A549 (cell line): ENCODE results near the gene PFN3. TPM values are rescaled to one million over a fixed set of nuclear protein-coding genes. Genes with fewer than 3 reads are reported as not detected.

Experiments
- ATAC-seq, 2 experiments: fragments of 200-7000 bp in 1 of 2; fragments of >200 bp in 1 of 2; cut with Nextera tagmentation in 1 of 2; cut with Tn5 transposase in 1 of 2; 3 replicates each; pipeline versions ENCODE4 v1.8.0 to v1.9.1; 2018 to 2020; ENCODE audit warnings: mild to moderate bottlenecking in 1 of 2, moderate library complexity in 1 of 2
- CTCF ChIA-PET: fragments of 300-600 bp; sonication (Branson Sonifier 250); formaldehyde crosslinking; extraction: SDS; loops from one replicate; lab custom pipeline; 2021; ENCODE audit warnings: antibody characterized with exemption, inconsistent platforms; lab: Yijun Ruan, JAX
- POLR2A ChIA-PET: fragments of 350-600 bp; formaldehyde crosslinking; extraction: SDS; loops from one replicate; lab custom pipeline; 2021; ENCODE audit warnings: antibody characterized with exemption, inconsistent platforms; lab: Yijun Ruan, JAX
- DNase-seq, 2 experiments: peaks; one replicate each; pipeline versions ENCODE4 v3.0.0 to v3.0.0-alpha.2; 2011 to 2016; ENCODE audit warnings: low read depth in 1 of 2, low spot score in 1 of 2
- FAIRE-seq: peaks from 2 replicates; lab custom pipeline; 2011; peaks lifted over from hg19 to GRCh38; lab: Jason Lieb, UNC
- H3K27ac ChIP-seq, 2 experiments: fragments of >200 bp; sonication (Bioruptor Twin); formaldehyde crosslinking; 3 replicates each; pipeline ENCODE4 v1.5.1; 2016 to 2017
- H3K4me1 ChIP-seq: fragments of >200 bp; sonication (Bioruptor Twin); formaldehyde crosslinking; 3 replicates; pipeline ENCODE4 v1.6.1; 2016
- H3K4me2 ChIP-seq: fragments of >200 bp; sonication (Bioruptor Twin); formaldehyde crosslinking; 3 replicates; pipeline ENCODE4 v1.6.1; 2016
- H3K4me3 ChIP-seq: fragments of >200 bp; sonication (Bioruptor Twin); formaldehyde crosslinking; 3 replicates; pipeline ENCODE4 v1.5.1; 2016
- H3K9me3 ChIP-seq: fragments of >200 bp; sonication (Bioruptor Twin); formaldehyde crosslinking; 3 replicates; pipeline ENCODE4 v1.6.1; 2016
- BHLHE40 ChIP-seq: IDR thresholded peaks from 2 replicates; pipeline ENCODE4 v1.6.1; 2012; ENCODE audit warnings: low read depth, low read length, inconsistent platforms
- CBX8 ChIP-seq: fragments of 200-600 bp; sonication (generic); IDR thresholded peaks from 2 replicates; pipeline ENCODE4 v1.6.1; 2016
- CEBPB ChIP-seq, 2 experiments: fragments of >200 bp in 1 of 2; sonication (Bioruptor Twin) in 1 of 2; formaldehyde crosslinking in 1 of 2; IDR thresholded peaks; 2 replicates each; pipeline ENCODE4 v1.6.1; 2012 to 2016
- CHD4 ChIP-seq: fragments of 200-600 bp; sonication (generic); IDR thresholded peaks from 2 replicates; pipeline ENCODE4 v1.6.1; 2016; ENCODE audit warnings: antibody characterized with exemption, mild to moderate bottlenecking, borderline replicate concordance
- EHF ChIP-seq: fragments of 250-450 bp; sonication (Bioruptor Pico); IDR thresholded peaks from 2 replicates; pipeline ENCODE4 v1.5.0; 2020; ENCODE audit warnings: mild to moderate bottlenecking
- EHMT2 ChIP-seq: fragments of 200-600 bp; sonication (generic); IDR thresholded peaks from 2 replicates; pipeline ENCODE4 v1.6.1; 2016; ENCODE audit warnings: antibody characterized with exemption, low read depth, mild to moderate bottlenecking, moderate library complexity
- EP300 ChIP-seq, 2 experiments: fragments of >200 bp; sonication (Bioruptor Twin); formaldehyde crosslinking; IDR thresholded peaks; 2 replicates in 1 of 2; 3 replicates in 1 of 2; pipeline ENCODE4 v1.6.1; 2016 to 2017
- FOSB ChIP-seq: fragments of 250-450 bp; sonication (Bioruptor Pico); IDR thresholded peaks from 2 replicates; pipeline ENCODE4 v1.5.0; 2020; ENCODE audit warnings: mild to moderate bottlenecking, moderate library complexity
- FOSL2 ChIP-seq, 2 experiments: fragments of 450-650 bp in 1 of 2; fragments of >200 bp in 1 of 2; sonication (Bioruptor Twin) in 1 of 2; formaldehyde crosslinking; IDR thresholded peaks; 2 replicates each; pipeline versions ENCODE4 v1.5.0 to v1.6.1; 2016 to 2020; ENCODE audit warnings: mild to moderate bottlenecking in 1 of 2, moderate library complexity in 1 of 2
- FOXS1 ChIP-seq: fragments of 250-450 bp; sonication (Bioruptor Pico); IDR thresholded peaks from 2 replicates; pipeline ENCODE4 v1.5.0; 2020; ENCODE audit warnings: mild to moderate bottlenecking, moderate library complexity
- HEYL ChIP-seq: fragments of 250-450 bp; sonication (Bioruptor Pico); IDR thresholded peaks from 2 replicates; pipeline ENCODE4 v1.8.0; 2021; ENCODE audit warnings: mild to moderate bottlenecking, moderate library complexity
- HOXB13 ChIP-seq: fragments of 250-450 bp; sonication (Bioruptor Pico); IDR thresholded peaks from 2 replicates; pipeline ENCODE4 v1.5.0; 2020; ENCODE audit warnings: low read depth, mild to moderate bottlenecking, moderate library complexity
- HOXB5 ChIP-seq: fragments of 250-450 bp; sonication (Bioruptor Pico); IDR thresholded peaks from 2 replicates; pipeline ENCODE4 v1.5.0; 2020; ENCODE audit warnings: mild to moderate bottlenecking, moderate library complexity
- NPAS2 ChIP-seq: fragments of 250-450 bp; sonication (Bioruptor Pico); IDR thresholded peaks from 2 replicates; pipeline ENCODE4 v1.8.0; 2022; ENCODE audit warnings: mild to moderate bottlenecking, moderate library complexity, borderline replicate concordance
- NR3C1 ChIP-seq: fragments of >200 bp; sonication (Bioruptor Twin); formaldehyde crosslinking; IDR thresholded peaks from 3 replicates; pipeline ENCODE4 v1.6.1; 2017
- PHF8 ChIP-seq: fragments of 200-600 bp; sonication (generic); IDR thresholded peaks from 2 replicates; pipeline ENCODE4 v1.6.1; 2016; ENCODE audit warnings: low read depth, mild to moderate bottlenecking, antibody characterized with exemption, moderate library complexity, borderline replicate concordance
- POLR2AphosphoS2 ChIP-seq: conservative IDR thresholded peaks from 2 replicates; pipeline ENCODE4 v1.6.1; 2012; ENCODE audit warnings: low read length, improper control_type of control experiment, inconsistent platforms
- RARB ChIP-seq: fragments of 250-450 bp; sonication (Bioruptor Pico); IDR thresholded peaks from 2 replicates; pipeline ENCODE4 v1.8.0; 2021; ENCODE audit warnings: mild to moderate bottlenecking, moderate library complexity
- REST ChIP-seq: fragments of 200-600 bp; sonication (generic); IDR thresholded peaks from 2 replicates; pipeline ENCODE4 v1.6.1; 2016; ENCODE audit warnings: antibody characterized with exemption, mild to moderate bottlenecking, moderate library complexity
- SREBF2 ChIP-seq: fragments of 450-650 bp; IDR thresholded peaks from 2 replicates; pipeline ENCODE4 v1.6.1; 2014; ENCODE audit warnings: mild to moderate bottlenecking, moderate library complexity
- TFCP2L1 ChIP-seq: fragments of 250-450 bp; sonication (Bioruptor Pico); IDR thresholded peaks from 2 replicates; pipeline ENCODE4 v1.5.0; 2021; ENCODE audit warnings: mild to moderate bottlenecking
- TP53 ChIP-seq: fragments of 250-450 bp; sonication (Bioruptor Pico); IDR thresholded peaks from 2 replicates; pipeline ENCODE4 v1.5.0; 2021; ENCODE audit warnings: mild to moderate bottlenecking, moderate library complexity
- ZC3H11A ChIP-seq: fragments of 450-650 bp; IDR thresholded peaks from 2 replicates; pipeline ENCODE4 v1.6.1; 2014; ENCODE audit warnings: antibody characterized with exemption, mild to moderate bottlenecking
- ZFP36 ChIP-seq: fragments of 450-650 bp; IDR thresholded peaks from 2 replicates; pipeline ENCODE4 v1.6.1; 2014; ENCODE audit warnings: borderline replicate concordance; ENCODE audit not compliant: partially characterized antibody
- ZNF302 ChIP-seq: fragments of 250-450 bp; sonication (Bioruptor Pico); IDR thresholded peaks from 2 replicates; pipeline ENCODE4 v1.9.0; 2021; ENCODE audit warnings: inconsistent platforms, mild to moderate bottlenecking, moderate library complexity
- ZSCAN20 ChIP-seq: fragments of 250-450 bp; sonication (Bioruptor Pico); IDR thresholded peaks from 2 replicates; pipeline ENCODE4 v1.8.0; 2022; ENCODE audit warnings: mild to moderate bottlenecking, moderate library complexity
- WGBS: methylation state at CpG from one replicate; pipeline ENCODE4 v1.1.6; 2017; ENCODE audit errors: missing lambda C conversion rate; 5-methylcytosine and 5-hydroxymethylcytosine counted together
- polyA plus RNA-seq, 4 experiments: library from polyadenylated mRNA; depleted of rRNA in 3 of 4; stranded (reverse); fragments of >200 nt; fragmentation: RNase III in 1 of 4; extraction: RNeasy Plus Mini Kit Qiagen cat#74134 plus additional on column Dnase treatment in 1 of 4; gene quantifications; 2 replicates in 3 of 4; 3 replicates in 1 of 4; pipeline ENCODE4 v1.2.3, GENCODE V29; 2011 to 2017
- TF ChIP-seq, protein P1 (sequence below): IDR thresholded peaks from 2 replicates; pipeline ENCODE4 v1.6.1; 2012; ENCODE audit warnings: low read depth, borderline replicate concordance
- TF ChIP-seq, protein P2 (sequence below): IDR thresholded peaks from 2 replicates; pipeline ENCODE4 v1.6.1; 2012
- TF ChIP-seq, protein P3 (sequence below): fragments of 450-650 bp; IDR thresholded peaks from 2 replicates; pipeline ENCODE4 v1.6.1; 2014; ENCODE audit warnings: antibody characterized with exemption
- TF ChIP-seq, protein P4 (sequence below): fragments of >200 bp; sonication (Bioruptor Twin); formaldehyde crosslinking; IDR thresholded peaks from 2 replicates; pipeline ENCODE4 v1.6.1; 2016
- TF ChIP-seq, protein P5 (sequence below): fragments of >200 bp; sonication (Bioruptor Twin); formaldehyde crosslinking; IDR thresholded peaks from 3 replicates; pipeline ENCODE4 v1.6.1; 2016
- TF ChIP-seq, protein P6 (sequence below): fragments of 150-350 bp; IDR thresholded peaks from 2 replicates; pipeline ENCODE4 v1.6.1; 2014; ENCODE audit warnings: low read depth, mild to moderate bottlenecking, low read length

The PFN3 gene
- polyA plus RNA-seq, 2 of the 4 experiments (the other 2 are of a cell fraction) = not detected

- peak; percentile 94 to 97 for DNase-seq
- Histone ChIP-seq H3K4me2 (peak within 1 kb of the TSS; percentile 98), H3K4me1 (peaks cover 31% of the 10 kb centered on the region), H3K9me3 (peaks cover 4% of the 10 kb centered on the region; the same call in 1 of the 3 replicates), H3K27ac (peak within 1 kb of the TSS; percentile 90 to 94), H3K4me3 (peak within 1 kb of the TSS; percentile 78)
- no peak for FAIRE-seq
- ChIA-PET CTCF (interaction anchor here (0.7 to 4.3 kb wide), 21 partner anchors 9 to 691 kb away, joined by 3 to 28 read pairs (median 4); partner anchors contain the start of gene MXD3), POLR2A (interaction anchor here (0.5 to 1.5 kb wide), 10 partner anchors 10 to 187 kb away, joined by 3 to 12 read pairs (median 4); no protein-coding TSS in a partner anchor)
- 12% methylated on average over 52 of the region's 55 CpGs for WGBS
- peak; percentile 98 to 99 for ATAC-seq
- TF ChIP-seq EP300 (IDR thresholded peaks at IDR 0.05) (no peak), HOXB13 (no peak), EHMT2 (no peak), ZNF302 (CRISPR knock-in tag) (no peak), BHLHE40 (no peak), FOSB (no peak), REST (no peak; the same call in 1 of the 2 replicates), POLR2AphosphoS2 (no peak), ZC3H11A (no peak), HOXB5 (no peak), ZFP36 (no peak), PHF8 (peak; percentile 90), EHF (CRISPR knock-in tag) (no peak), TP53 (no peak), RARB (CRISPR knock-in tag) (no peak), CHD4 (no peak), FOSL2 (IDR thresholded peaks at IDR 0.05) (no peak), FOSL2 (CRISPR knock-in tag; IDR thresholded peaks at IDR 0.05) (no peak; the same call in 1 of the 2 replicates), ZSCAN20 (CRISPR knock-in tag) (no peak), NPAS2 (CRISPR knock-in tag) (no peak), SREBF2 (no peak), CBX8 (no peak), NR3C1 (no peak), FOXS1 (no peak), HEYL (CRISPR knock-in tag) (no peak), CEBPB (IDR thresholded peaks at IDR 0.05) (no peak), TFCP2L1 (CRISPR knock-in tag) (no peak)
- TF ChIP-seq, protein P1, sequence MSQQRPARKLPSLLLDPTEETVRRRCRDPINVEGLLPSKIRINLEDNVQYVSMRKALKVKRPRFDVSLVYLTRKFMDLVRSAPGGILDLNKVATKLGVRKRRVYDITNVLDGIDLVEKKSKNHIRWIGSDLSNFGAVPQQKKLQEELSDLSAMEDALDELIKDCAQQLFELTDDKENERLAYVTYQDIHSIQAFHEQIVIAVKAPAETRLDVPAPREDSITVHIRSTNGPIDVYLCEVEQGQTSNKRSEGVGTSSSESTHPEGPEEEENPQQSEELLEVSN = peak; percentile 29; the same call in 1 of the 2 replicates
- TF ChIP-seq, protein P2, sequence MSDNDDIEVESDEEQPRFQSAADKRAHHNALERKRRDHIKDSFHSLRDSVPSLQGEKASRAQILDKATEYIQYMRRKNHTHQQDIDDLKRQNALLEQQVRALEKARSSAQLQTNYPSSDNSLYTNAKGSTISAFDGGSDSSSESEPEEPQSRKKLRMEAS = peak; percentile 64
- TF ChIP-seq, protein P3, sequence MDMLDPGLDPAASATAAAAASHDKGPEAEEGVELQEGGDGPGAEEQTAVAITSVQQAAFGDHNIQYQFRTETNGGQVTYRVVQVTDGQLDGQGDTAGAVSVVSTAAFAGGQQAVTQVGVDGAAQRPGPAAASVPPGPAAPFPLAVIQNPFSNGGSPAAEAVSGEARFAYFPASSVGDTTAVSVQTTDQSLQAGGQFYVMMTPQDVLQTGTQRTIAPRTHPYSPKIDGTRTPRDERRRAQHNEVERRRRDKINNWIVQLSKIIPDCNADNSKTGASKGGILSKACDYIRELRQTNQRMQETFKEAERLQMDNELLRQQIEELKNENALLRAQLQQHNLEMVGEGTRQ = no peak
- TF ChIP-seq, protein P4, sequence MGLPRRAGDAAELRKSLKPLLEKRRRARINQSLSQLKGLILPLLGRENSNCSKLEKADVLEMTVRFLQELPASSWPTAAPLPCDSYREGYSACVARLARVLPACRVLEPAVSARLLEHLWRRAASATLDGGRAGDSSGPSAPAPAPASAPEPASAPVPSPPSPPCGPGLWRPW = no peak
- TF ChIP-seq, protein P5, sequence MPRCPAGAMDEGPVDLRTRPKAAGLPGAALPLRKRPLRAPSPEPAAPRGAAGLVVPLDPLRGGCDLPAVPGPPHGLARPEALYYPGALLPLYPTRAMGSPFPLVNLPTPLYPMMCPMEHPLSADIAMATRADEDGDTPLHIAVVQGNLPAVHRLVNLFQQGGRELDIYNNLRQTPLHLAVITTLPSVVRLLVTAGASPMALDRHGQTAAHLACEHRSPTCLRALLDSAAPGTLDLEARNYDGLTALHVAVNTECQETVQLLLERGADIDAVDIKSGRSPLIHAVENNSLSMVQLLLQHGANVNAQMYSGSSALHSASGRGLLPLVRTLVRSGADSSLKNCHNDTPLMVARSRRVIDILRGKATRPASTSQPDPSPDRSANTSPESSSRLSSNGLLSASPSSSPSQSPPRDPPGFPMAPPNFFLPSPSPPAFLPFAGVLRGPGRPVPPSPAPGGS = peak; percentile 77; the same call in 1 of the 3 replicates
- TF ChIP-seq, protein P6, sequence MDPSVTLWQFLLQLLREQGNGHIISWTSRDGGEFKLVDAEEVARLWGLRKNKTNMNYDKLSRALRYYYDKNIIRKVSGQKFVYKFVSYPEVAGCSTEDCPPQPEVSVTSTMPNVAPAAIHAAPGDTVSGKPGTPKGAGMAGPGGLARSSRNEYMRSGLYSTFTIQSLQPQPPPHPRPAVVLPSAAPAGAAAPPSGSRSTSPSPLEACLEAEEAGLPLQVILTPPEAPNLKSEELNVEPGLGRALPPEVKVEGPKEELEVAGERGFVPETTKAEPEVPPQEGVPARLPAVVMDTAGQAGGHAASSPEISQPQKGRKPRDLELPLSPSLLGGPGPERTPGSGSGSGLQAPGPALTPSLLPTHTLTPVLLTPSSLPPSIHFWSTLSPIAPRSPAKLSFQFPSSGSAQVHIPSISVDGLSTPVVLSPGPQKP = no peak
Measured at GRCh38 chr5:177351392-177352329, 48.8 kb downstream of the PFN3 start, which contains the start of gene LMAN2. TSS of gene LMAN2 (minus strand) at chr5:177351668. CDS start at chr5:177351647, 21 bp downstream.
